B cell (primary cell): Measurements from ENCODE around the gene TMEM94. TPM values are rescaled to one million over a fixed set of nuclear protein-coding genes. Genes with fewer than 3 reads are reported as not detected.

Source experiments
- ATAC-seq: fragments of 200-7000 bp; cut with Tn5 transposase; one replicate; pipeline ENCODE4 v1.10.0; 2021; ENCODE audit warnings: low read depth, mild to moderate bottlenecking, moderate number of reproducible peaks, moderate library complexity
- CTCF ChIA-PET: fragments of 350-600 bp; sonication (Branson Sonifier 250); formaldehyde crosslinking; loops from one replicate; lab custom pipeline; 2021; ENCODE audit warnings: antibody characterized with exemption, inconsistent platforms; lab: Charles Lee
- POLR2A ChIA-PET: fragments of 350-600 bp; sonication (Branson Sonifier 250); formaldehyde crosslinking; loops from one replicate; lab custom pipeline; 2021; ENCODE audit warnings: antibody characterized with exemption; lab: Charles Lee
- DNase-seq: peaks from one replicate; pipeline ENCODE4 v3.0.0; 2013
- H2AFZ ChIP-seq: 2 replicates; pipeline ENCODE4 v1.6.1; 2012; ENCODE audit warnings: mild to moderate bottlenecking, low read depth, low read length; ENCODE audit not compliant: insufficient read depth, poor library complexity, severe bottlenecking
- H3K27ac ChIP-seq, 2 donors: 1 replicate in 1 of 2; 2 replicates in 1 of 2; pipeline ENCODE4 v1.5.1; 2012 to 2013; ENCODE audit warnings: low read length in 2 of 2, mild to moderate bottlenecking in 2 of 2, moderate library complexity in 1 of 2
- H3K27me3 ChIP-seq, 4 experiments: fragments of 200-600 bp in 1 of 4; sonication (generic) in 1 of 4; replicated peaks in 1 of 4; 1 replicate in 2 of 4; 2 replicates in 2 of 4; pipeline versions ENCODE4 v1.6.1 to v1.7.0; 2013 to 2016; ENCODE audit warnings: low read length in 3 of 4, mild to moderate bottlenecking in 2 of 4, mixed read lengths in 1 of 4, moderate library complexity in 1 of 4; ENCODE audit not compliant: insufficient read depth in 4 of 4, control insufficient read depth in 3 of 4; ENCODE audit errors: control extremely low read depth in 1 of 4
- H3K36me3 ChIP-seq, 2 experiments: replicated peaks in 1 of 2; 1 replicate in 1 of 2; 2 replicates in 1 of 2; pipeline versions ENCODE4 v1.6.1 to v1.7.1; 2013; ENCODE audit warnings: low read length in 1 of 2; ENCODE audit not compliant: insufficient read depth in 2 of 2, control insufficient read depth in 1 of 2; ENCODE audit errors: control extremely low read depth in 1 of 2, extremely low read depth in 1 of 2
- H3K4me1 ChIP-seq, 2 donors: fragments of 200-600 bp in 1 of 2; sonication (generic) in 1 of 2; 1 replicate in 1 of 2; 2 replicates in 1 of 2; pipeline versions ENCODE4 v1.5.1 to v1.6.1; 2013 to 2017; ENCODE audit warnings: low read length in 2 of 2; ENCODE audit not compliant: control insufficient read depth in 2 of 2, insufficient read depth in 2 of 2
- H3K4me2 ChIP-seq: replicated peaks from 2 replicates; pipeline ENCODE3; 2012; ENCODE audit warnings: mild to moderate bottlenecking, low read depth, low read length; ENCODE audit not compliant: poor library complexity, severe bottlenecking
- H3K4me3 ChIP-seq, 5 experiments: fragments of 200-600 bp in 1 of 5; sonication (generic) in 1 of 5; 1 replicate in 3 of 5; 2 replicates in 2 of 5; pipeline versions ENCODE4 v1.5.1 to v1.7.0; 2011 to 2016; ENCODE audit warnings: low read length in 4 of 5, mild to moderate bottlenecking in 4 of 5, low read depth in 2 of 5, control low read depth in 1 of 5, moderate library complexity in 1 of 5; ENCODE audit not compliant: insufficient read depth in 1 of 5; ENCODE audit errors: control extremely low read depth in 1 of 5, extremely low read depth in 1 of 5
- H3K79me2 ChIP-seq: fragments of 200-600 bp; sonication (generic); one replicate; pipeline ENCODE4 v1.6.0; 2016; ENCODE audit warnings: low read length; ENCODE audit not compliant: control insufficient read depth, insufficient read depth
- H3K9ac ChIP-seq: fragments of 200-600 bp; sonication (generic); 2 replicates; pipeline ENCODE4 v1.6.1; 2017; ENCODE audit warnings: mild to moderate bottlenecking, low read length, moderate library complexity
- H3K9me3 ChIP-seq, 3 donors: one replicate each; pipeline versions ENCODE4 v1.6.1 to v1.7.1; 2013; ENCODE audit warnings: low read length in 2 of 3; ENCODE audit not compliant: control insufficient read depth in 2 of 3, insufficient read depth in 1 of 3; ENCODE audit errors: control extremely low read depth in 1 of 3
- H4K20me1 ChIP-seq: 2 replicates; pipeline ENCODE4 v1.6.0; 2012; ENCODE audit warnings: mild to moderate bottlenecking, low read length; ENCODE audit not compliant: insufficient read depth, control insufficient read depth, poor library complexity, severe bottlenecking
- H3K27ac Mint-ChIP-seq: one replicate; pipeline ENCODE4 v1.8.0; 2021; ENCODE audit warnings: mixed read lengths
- H3K27me3 Mint-ChIP-seq: one replicate; pipeline ENCODE4 v1.8.0; 2021; ENCODE audit warnings: mixed read lengths
- H3K4me1 Mint-ChIP-seq: one replicate; pipeline ENCODE4 v1.8.0; 2021; ENCODE audit warnings: mixed read lengths
- H3K4me3 Mint-ChIP-seq: one replicate; pipeline ENCODE4 v1.8.0; 2021; ENCODE audit warnings: mixed read lengths
- H3K9me3 Mint-ChIP-seq: one replicate; pipeline ENCODE4 v1.8.0; 2022; ENCODE audit warnings: mixed read lengths; ENCODE audit not compliant: insufficient read depth
- CTCF ChIP-seq: fragments of 200-600 bp; IDR thresholded peaks from one replicate; pipeline ENCODE4 v1.8.0; 2022; ENCODE audit warnings: antibody characterized with exemption, mild to moderate bottlenecking
- EZH2 ChIP-seq: IDR thresholded peaks from 2 replicates; pipeline ENCODE4 v1.6.1; 2012; ENCODE audit warnings: borderline replicate concordance, low read depth, mild to moderate bottlenecking, moderate library complexity, low read length; ENCODE audit not compliant: insufficient read depth, poor library complexity, severe bottlenecking
- WGBS: methylation state at CpG from one replicate; pipeline ENCODE4 v1.1.5; 2013; ENCODE audit warnings: missing lambda C conversion rate; ENCODE audit not compliant: insufficient coverage; 5-methylcytosine and 5-hydroxymethylcytosine counted together
- intact Hi-C: fragments of 100-400 bp; cut with micrococcal nuclease; formaldehyde crosslinking; loops from one replicate; pipeline ENCODE4 v1.10.0; 2022
- polyA plus RNA-seq: library from polyadenylated mRNA; depleted of rRNA; stranded (reverse); fragments of >200 nt; gene quantifications from 2 replicates; pipeline ENCODE4 v1.2.3, GENCODE V29; 2012
- total RNA-seq, 2 donors: library from RNA; stranded (reverse); fragments of 120-200 nt in 1 of 2; gene quantifications; 1 replicate in 1 of 2; 2 replicates in 1 of 2; pipeline versions ENCODE4 v1.2.3 to v1.2.4, GENCODE V29; 2013 to 2022

The TMEM94 gene
- total and polyA plus RNA-seq, 2 donors (not counting 1 experiment from before 2014, with no cell fraction given): 139 to 158 TPM

- peaks cover 10% of the 10 kb centered on the region for H4K20me1 ChIP-seq
- no peaks in the 10 kb centered on the region for H3K9me3 ChIP-seq
- TF ChIP-seq EZH2 (no peak), CTCF (no peak)
- intact Hi-C loops: no loop called here
- no peaks in the 10 kb centered on the region for H3K27me3 Mint-ChIP-seq
- no peak overlapping the region for H3K9ac ChIP-seq
- H3K4me3 Mint-ChIP-seq: no peak overlapping the region
- H3K36me3 ChIP-seq: peaks cover 0 to 25% of the 10 kb centered on the region in 2 experiments
- WGBS: 94% methylated on average over 2 of the region's 2 CpGs
- no peak overlapping the region for H3K4me3 ChIP-seq
- no peaks in the 10 kb centered on the region for H3K9me3 Mint-ChIP-seq
- ChIA-PET CTCF (no interaction called here), POLR2A (no interaction called here)
- DNase-seq (no peak), ATAC-seq (no peak)
- H3K4me1 ChIP-seq: no peaks in the 10 kb centered on the region
- H3K79me2 ChIP-seq: peaks cover 65% of the 10 kb centered on the region
- H3K27ac ChIP-seq: no peak overlapping the region
- H3K27ac Mint-ChIP-seq: no peak overlapping the region
- H3K27me3 ChIP-seq: no peaks in the 10 kb centered on the region
- no peak overlapping the region for H3K4me2 ChIP-seq
- H2AFZ ChIP-seq: no peak overlapping the region
- no peaks in the 10 kb centered on the region for H3K4me1 Mint-ChIP-seq
Observed at GRCh38 chr17:75473246-75473645, 16.8 kb downstream of the TMEM94 start.

- H3K4me3 ChIP-seq: no peak overlapping the region
- H3K4me2 ChIP-seq: no peak overlapping the region
- no peaks in the 10 kb centered on the region for H4K20me1 ChIP-seq
- Mint-ChIP-seq H3K4me1 (no peaks in the 10 kb centered on the region), H3K27me3 (no peaks in the 10 kb centered on the region), H3K9me3 (no peaks in the 10 kb centered on the region), H3K4me3 (no peak overlapping the region), H3K27ac (no peak overlapping the region)
- CTCF ChIA-PET: no interaction called here
- DNase-seq (no peak), ATAC-seq (no peak)
- peaks cover 52% of the 10 kb centered on the region for H3K79me2 ChIP-seq
- TF ChIP-seq CTCF: no peak
- TF ChIP-seq EZH2: no peak
- POLR2A ChIA-PET: no interaction called here
- H3K9me3 ChIP-seq: no peaks in the 10 kb centered on the region
- H3K4me1 ChIP-seq: no peaks in the 10 kb centered on the region
- peaks cover 0 to 25% of the 10 kb centered on the region in 2 experiments for H3K36me3 ChIP-seq
- no peak overlapping the region for H3K27ac ChIP-seq
- H3K9ac ChIP-seq: no peak overlapping the region
- WGBS: 97% methylated on average over 5 of the region's 6 CpGs
- H2AFZ ChIP-seq: no peak overlapping the region
- no peaks in the 10 kb centered on the region for H3K27me3 ChIP-seq
- intact Hi-C loops: no loop called here
Observed at GRCh38 chr17:75474736-75475135, 18.3 kb downstream of the TMEM94 start.
